H9 (cell line): ENCODE results near the gene KHK. TPM values are rescaled to one million over a fixed set of nuclear protein-coding genes. Genes with fewer than 3 reads are reported as not detected.

ENCODE experiments used
- DNase-seq: peaks from one replicate; pipeline ENCODE4 v3.0.0-alpha.2; 2017
- H2AFZ ChIP-seq: one replicate; pipeline ENCODE4 v1.6.1; 2013; ENCODE audit warnings: mild to moderate bottlenecking, low read length, control low read depth, moderate library complexity
- H2AK5ac ChIP-seq: 2 replicates; pipeline ENCODE4 v1.6.1; 2013; ENCODE audit warnings: low read length, control low read depth, mixed read lengths; ENCODE audit not compliant: insufficient read length
- H2BK120ac ChIP-seq: one replicate; pipeline ENCODE4 v1.6.1; 2013; ENCODE audit warnings: low read depth, mild to moderate bottlenecking, low read length, control low read depth, inconsistent platforms; ENCODE audit not compliant: poor library complexity, severe bottlenecking
- H2BK12ac ChIP-seq: 2 replicates; pipeline ENCODE4 v1.6.1; 2013; ENCODE audit warnings: low read length, control low read depth, mixed read lengths, low read depth; ENCODE audit not compliant: insufficient read length
- H2BK15ac ChIP-seq: 2 replicates; pipeline ENCODE4 v1.6.1; 2013; ENCODE audit warnings: low read depth, low read length, control low read depth
- H2BK20ac ChIP-seq: one replicate; pipeline ENCODE4 v1.6.1; 2013; ENCODE audit warnings: low read depth, mild to moderate bottlenecking, low read length, control low read depth, inconsistent platforms; ENCODE audit not compliant: poor library complexity, severe bottlenecking
- H2BK5ac ChIP-seq: 2 replicates; pipeline ENCODE4 v1.6.1; 2013; ENCODE audit warnings: low read length, control low read depth, mixed read lengths; ENCODE audit not compliant: insufficient read length
- H3K14ac ChIP-seq: 2 replicates; pipeline ENCODE4 v1.6.1; 2013; ENCODE audit warnings: low read length, control low read depth; ENCODE audit not compliant: insufficient read depth
- H3K18ac ChIP-seq: 2 replicates; pipeline ENCODE4 v1.6.1; 2013; ENCODE audit warnings: low read depth, mild to moderate bottlenecking, mixed read lengths, low read length, control low read depth; ENCODE audit not compliant: insufficient read length
- H3K23ac ChIP-seq: 2 replicates; pipeline ENCODE4 v1.6.1; 2013; ENCODE audit warnings: low read length, control low read depth, mixed read lengths, low read depth; ENCODE audit not compliant: insufficient read length
- H3K23me2 ChIP-seq: 2 replicates; pipeline ENCODE4 v1.6.1; 2013; ENCODE audit warnings: low read depth, mild to moderate bottlenecking, mixed read lengths, low read length, control low read depth; ENCODE audit not compliant: insufficient read length, poor library complexity, severe bottlenecking
- H3K27ac ChIP-seq: 2 replicates; pipeline ENCODE4 v1.5.1; 2013; ENCODE audit warnings: low read length, control low read depth, mixed read lengths, low read depth; ENCODE audit not compliant: insufficient read length
- H3K27me3 ChIP-seq: 2 replicates; pipeline ENCODE4 v1.6.1; 2013; ENCODE audit warnings: low read length, control low read depth, inconsistent platforms; ENCODE audit not compliant: insufficient read depth
- H3K4ac ChIP-seq: 2 replicates; pipeline ENCODE4 v1.6.1; 2013; ENCODE audit warnings: low read depth, mild to moderate bottlenecking, control low read depth, inconsistent platforms, low read length, moderate library complexity
- H3K4me1 ChIP-seq: 2 replicates; pipeline ENCODE4 v1.6.1; 2013; ENCODE audit warnings: low read length, control low read depth, inconsistent platforms; ENCODE audit not compliant: insufficient read depth
- H3K4me2 ChIP-seq: 2 replicates; pipeline ENCODE4 v1.6.1; 2013; ENCODE audit warnings: low read length, control low read depth, mixed read lengths; ENCODE audit not compliant: insufficient read length, insufficient read depth
- H3K56ac ChIP-seq: 2 replicates; pipeline ENCODE4 v1.6.1; 2013; ENCODE audit warnings: low read depth, mild to moderate bottlenecking, mixed read lengths, low read length, control low read depth; ENCODE audit not compliant: insufficient read length
- H3K79me1 ChIP-seq: 2 replicates; pipeline ENCODE4 v1.6.1; 2013; ENCODE audit warnings: low read depth, mild to moderate bottlenecking, moderate library complexity, low read length, control low read depth, inconsistent platforms; ENCODE audit not compliant: insufficient read depth, poor library complexity, severe bottlenecking
- H3K79me2 ChIP-seq: 2 replicates; pipeline ENCODE4 v1.6.1; 2013; ENCODE audit warnings: low read length, control low read depth, inconsistent platforms; ENCODE audit not compliant: insufficient read depth
- H3K9ac ChIP-seq: 2 replicates; pipeline ENCODE4 v1.6.1; 2013; ENCODE audit warnings: low read length, control low read depth, mixed read lengths; ENCODE audit not compliant: insufficient read length; ENCODE audit errors: extremely low read depth
- H3K9me3 ChIP-seq: one replicate; pipeline ENCODE4 v1.6.1; 2013; ENCODE audit warnings: low read depth, low read length, inconsistent platforms; ENCODE audit not compliant: control insufficient read depth
- H3T11ph ChIP-seq: one replicate; pipeline ENCODE4 v1.6.1; 2013; ENCODE audit warnings: mild to moderate bottlenecking, low read length, control low read depth, inconsistent platforms
- H4K20me1 ChIP-seq: one replicate; pipeline ENCODE4 v1.6.1; 2013; ENCODE audit not compliant: control insufficient read depth, insufficient read length, insufficient read depth
- H4K5ac ChIP-seq: 2 replicates; pipeline ENCODE4 v1.6.1; 2013; ENCODE audit warnings: low read depth, mild to moderate bottlenecking, mixed read lengths, low read length, control low read depth; ENCODE audit not compliant: insufficient read length
- H4K8ac ChIP-seq: replicated peaks from 2 replicates; pipeline ENCODE4 v1.6.1; 2013; ENCODE audit warnings: low read length, control low read depth, mixed read lengths, low read depth; ENCODE audit not compliant: insufficient read length
- H4K91ac ChIP-seq: 2 replicates; pipeline ENCODE4 v1.6.1; 2013; ENCODE audit warnings: low read depth, mild to moderate bottlenecking, moderate library complexity, mixed read lengths, low read length, control low read depth; ENCODE audit not compliant: insufficient read length
- H3K27ac Mint-ChIP-seq, 3 experiments: 2 replicates in 2 of 3; 3 replicates in 1 of 3; pipeline ENCODE4 v1.8.0; 2020 to 2021; ENCODE audit warnings: mixed read lengths in 3 of 3, mild to moderate bottlenecking in 1 of 3, moderate library complexity in 1 of 3
- H3K27me3 Mint-ChIP-seq: 2 replicates; pipeline ENCODE4 v1.8.0; 2021; ENCODE audit warnings: low read depth, mild to moderate bottlenecking, moderate library complexity, mixed read lengths
- H3K36me3 Mint-ChIP-seq, 3 experiments: 2 replicates in 2 of 3; 3 replicates in 1 of 3; pipeline ENCODE4 v1.8.0; 2020 to 2021; ENCODE audit warnings: low read depth in 3 of 3, mixed read lengths in 3 of 3; ENCODE audit not compliant: insufficient read depth in 1 of 3
- H3K4me1 Mint-ChIP-seq, 2 experiments: 2 replicates each; pipeline ENCODE4 v1.8.0; 2020; ENCODE audit warnings: mixed read lengths in 2 of 2
- H3K4me3 Mint-ChIP-seq, 2 experiments: 2 replicates in 1 of 2; 3 replicates in 1 of 2; pipeline ENCODE4 v1.8.0; 2020 to 2021; ENCODE audit warnings: mild to moderate bottlenecking in 2 of 2, mixed read lengths in 2 of 2, moderate library complexity in 1 of 2
- H3K9me3 Mint-ChIP-seq, 2 experiments: 2 replicates in 1 of 2; 3 replicates in 1 of 2; pipeline ENCODE4 v1.8.0; 2020; ENCODE audit warnings: mild to moderate bottlenecking in 2 of 2, mixed read lengths in 2 of 2, moderate library complexity in 1 of 2
- WGBS: extraction: QIAGEN DNeasy Blood & Tissue Kit; methylation state at CpG from one replicate; pipeline ENCODE4 v1.1.7; 2013; ENCODE audit warnings: missing lambda C conversion rate, low lambda C conversion rate, mixed read lengths; ENCODE audit not compliant: insufficient read length; ENCODE audit errors: extremely low coverage; 5-methylcytosine and 5-hydroxymethylcytosine counted together
- total RNA-seq: library from RNA; stranded (reverse); gene quantifications from 2 replicates; pipeline ENCODE4 v1.2.1, GENCODE V29; 2021
- TF ChIP-seq, protein P1 (sequence below): fragments of 200-600 bp; sonication (generic); conservative IDR thresholded peaks from 3 replicates; pipeline ENCODE4 v1.8.0; 2021; ENCODE audit warnings: antibody characterized with exemption, mild to moderate bottlenecking

Gene KHK
- total RNA-seq, 1 experiment from 2014 or later, result 12.1 TPM

- Mint-ChIP-seq H3K27ac (no peak overlapping the region), H3K36me3 (peaks cover 0 to 1% (median 0%) of the 10 kb centered on the region in 3 experiments; a peak in 3 of 7 replicates), H3K27me3 (no peaks in the 10 kb centered on the region), H3K4me3 (no peak overlapping the region), H3K4me1 (peaks cover 8 to 10% of the 10 kb centered on the region in 2 experiments), H3K9me3 (no peaks in the 10 kb centered on the region; a peak in 1 of 5 replicates)
- H3T11ph ChIP-seq, result no peak overlapping the region
- peak overlapping the region; percentile 22 for H3K4me2 ChIP-seq
- H4K20me1 ChIP-seq, result peaks cover 3% of the 10 kb centered on the region
- H2BK5ac ChIP-seq, result no peak overlapping the region
- H3K23me2 ChIP-seq, result no peaks in the 10 kb centered on the region
- no peaks in the 10 kb centered on the region for H3K9me3 ChIP-seq
- H3K4ac ChIP-seq, result no peak overlapping the region
- no peak overlapping the region for H2BK120ac ChIP-seq
- H2AK5ac ChIP-seq, result no peak overlapping the region
- no peak for DNase-seq
- no peak overlapping the region for H3K23ac ChIP-seq
- no peaks in the 10 kb centered on the region for H3K79me2 ChIP-seq
- H3K27ac ChIP-seq, result no peak overlapping the region
- no peak overlapping the region for H4K8ac ChIP-seq
- no peak overlapping the region for H2BK15ac ChIP-seq
- TF ChIP-seq, protein P1, sequence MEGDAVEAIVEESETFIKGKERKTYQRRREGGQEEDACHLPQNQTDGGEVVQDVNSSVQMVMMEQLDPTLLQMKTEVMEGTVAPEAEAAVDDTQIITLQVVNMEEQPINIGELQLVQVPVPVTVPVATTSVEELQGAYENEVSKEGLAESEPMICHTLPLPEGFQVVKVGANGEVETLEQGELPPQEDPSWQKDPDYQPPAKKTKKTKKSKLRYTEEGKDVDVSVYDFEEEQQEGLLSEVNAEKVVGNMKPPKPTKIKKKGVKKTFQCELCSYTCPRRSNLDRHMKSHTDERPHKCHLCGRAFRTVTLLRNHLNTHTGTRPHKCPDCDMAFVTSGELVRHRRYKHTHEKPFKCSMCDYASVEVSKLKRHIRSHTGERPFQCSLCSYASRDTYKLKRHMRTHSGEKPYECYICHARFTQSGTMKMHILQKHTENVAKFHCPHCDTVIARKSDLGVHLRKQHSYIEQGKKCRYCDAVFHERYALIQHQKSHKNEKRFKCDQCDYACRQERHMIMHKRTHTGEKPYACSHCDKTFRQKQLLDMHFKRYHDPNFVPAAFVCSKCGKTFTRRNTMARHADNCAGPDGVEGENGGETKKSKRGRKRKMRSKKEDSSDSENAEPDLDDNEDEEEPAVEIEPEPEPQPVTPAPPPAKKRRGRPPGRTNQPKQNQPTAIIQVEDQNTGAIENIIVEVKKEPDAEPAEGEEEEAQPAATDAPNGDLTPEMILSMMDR, result no peak
- no peak overlapping the region for H4K91ac ChIP-seq
- no peak overlapping the region for H3K14ac ChIP-seq
- no peak overlapping the region for H3K18ac ChIP-seq
- no peaks in the 10 kb centered on the region for H3K4me1 ChIP-seq
- WGBS, result no CpG with 5 or more reads among the region's 2 CpGs
- H4K5ac ChIP-seq, result no peak overlapping the region
- H2AFZ ChIP-seq, result no peak overlapping the region
- H2BK12ac ChIP-seq, result no peak overlapping the region
- no peaks in the 10 kb centered on the region for H3K27me3 ChIP-seq
- H3K9ac ChIP-seq, result no peak overlapping the region
- H3K56ac ChIP-seq, result no peak overlapping the region
- H2BK20ac ChIP-seq, result no peak overlapping the region
- H3K79me1 ChIP-seq, result no peaks in the 10 kb centered on the region
These were observed 8.8 kb downstream of the KHK start for GRCh38 chr2:27095427-27095744.
